ENCODE measurements around the gene PTPN9.

GRCh38 chr15:75502360-75502759, 76.8 kb downstream of the PTPN9 start:
- TF ChIP-seq CTCF (IDR thresholded peaks at IDR 0.05) (no peak), POLR2A (IDR thresholded peaks at IDR 0.05) (no peak)
